GM12892 (cell line): ENCODE results near the gene CTDP1.

Experiments used
- DNase-seq: peaks from one replicate; pipeline ENCODE4 v3.0.0; 2011; ENCODE audit not compliant: insufficient read length
- FAIRE-seq: peaks from 2 replicates; lab custom pipeline; 2011; peaks lifted over from hg19 to GRCh38; lab: Jason Lieb, UNC
- POLR2A ChIP-seq: IDR thresholded peaks from 2 replicates; pipeline ENCODE4 v1.6.1; 2011; ENCODE audit warnings: low read depth, low read length, control low read depth
- POLR2AphosphoS5 ChIP-seq: IDR thresholded peaks from 2 replicates; pipeline ENCODE4 v1.6.1; 2011; ENCODE audit warnings: low read depth, low read length, control low read depth
- TAF1 ChIP-seq: IDR thresholded peaks from 2 replicates; pipeline ENCODE4 v1.6.1; 2011; ENCODE audit warnings: low read depth, mild to moderate bottlenecking, control low read depth, low read length, borderline replicate concordance

The CTDP1 gene

GRCh38 chr18:79637921-79638909, 41.4 kb upstream of the CTDP1 start:
- FAIRE-seq = no peak
- DNase-seq = no peak
- TF ChIP-seq POLR2A (no peak), POLR2AphosphoS5 (no peak), TAF1 (no peak)

- no peak for FAIRE-seq
- TF ChIP-seq TAF1 (no peak), POLR2AphosphoS5 (no peak), POLR2A (no peak)
Measured at GRCh38 chr18:79639072-79639829, 40.4 kb upstream of the CTDP1 start.

GRCh38 chr18:79640064-79640672, 39.4 kb upstream of the CTDP1 start:
- DNase-seq = no peak
- TF ChIP-seq POLR2AphosphoS5 (no peak), TAF1 (no peak)
- no peak for FAIRE-seq

More at GRCh38 chr18:79639072-79639829, 40.4 kb upstream of the CTDP1 start:
- no peak for DNase-seq

- DNase-seq (no peak), FAIRE-seq (no peak)
- TF ChIP-seq POLR2A (no peak), TAF1 (no peak), POLR2AphosphoS5 (no peak)
Measured at GRCh38 chr18:79640875-79641274, 38.7 kb upstream of the CTDP1 start.

GRCh38 chr18:79641722-79642497, 37.7 kb upstream of the CTDP1 start:
- no peak for DNase-seq
- TF ChIP-seq TAF1 (no peak), POLR2A (no peak), POLR2AphosphoS5 (no peak)
- FAIRE-seq = no peak

- no peak for DNase-seq
- no peak for FAIRE-seq
- TF ChIP-seq POLR2AphosphoS5 = no peak
- TF ChIP-seq TAF1 = no peak
- TF ChIP-seq POLR2A = no peak
Measured at GRCh38 chr18:79642626-79643025, 37.0 kb upstream of the CTDP1 start.

GRCh38 chr18:79643054-79643984, 36.3 kb upstream of the CTDP1 start:
- no peak for TF ChIP-seq TAF1
- TF ChIP-seq POLR2AphosphoS5 = no peak
- no peak for TF ChIP-seq POLR2A
- DNase-seq (no peak), FAIRE-seq (no peak)

- DNase-seq (peak; percentile 90), FAIRE-seq (peak; percentile 91)
- TF ChIP-seq POLR2AphosphoS5 (no peak), POLR2A (no peak), TAF1 (no peak)
Measured at GRCh38 chr18:79644006-79644665, 35.5 kb upstream of the CTDP1 start.

GRCh38 chr18:79644666-79645057, 34.9 kb upstream of the CTDP1 start:
- DNase-seq (no peak), FAIRE-seq (no peak)
- TF ChIP-seq TAF1 = no peak
- no peak for TF ChIP-seq POLR2A
- TF ChIP-seq POLR2AphosphoS5 = no peak
